ENCODE data around the gene QRICH2. TPM values are rescaled to one million over a fixed set of nuclear protein-coding genes. Genes with fewer than 3 reads are reported as not detected.

QRICH2 gene
- polyA plus RNA-seq, 2 donors: 2.1 to 5.6 TPM

DNA sequence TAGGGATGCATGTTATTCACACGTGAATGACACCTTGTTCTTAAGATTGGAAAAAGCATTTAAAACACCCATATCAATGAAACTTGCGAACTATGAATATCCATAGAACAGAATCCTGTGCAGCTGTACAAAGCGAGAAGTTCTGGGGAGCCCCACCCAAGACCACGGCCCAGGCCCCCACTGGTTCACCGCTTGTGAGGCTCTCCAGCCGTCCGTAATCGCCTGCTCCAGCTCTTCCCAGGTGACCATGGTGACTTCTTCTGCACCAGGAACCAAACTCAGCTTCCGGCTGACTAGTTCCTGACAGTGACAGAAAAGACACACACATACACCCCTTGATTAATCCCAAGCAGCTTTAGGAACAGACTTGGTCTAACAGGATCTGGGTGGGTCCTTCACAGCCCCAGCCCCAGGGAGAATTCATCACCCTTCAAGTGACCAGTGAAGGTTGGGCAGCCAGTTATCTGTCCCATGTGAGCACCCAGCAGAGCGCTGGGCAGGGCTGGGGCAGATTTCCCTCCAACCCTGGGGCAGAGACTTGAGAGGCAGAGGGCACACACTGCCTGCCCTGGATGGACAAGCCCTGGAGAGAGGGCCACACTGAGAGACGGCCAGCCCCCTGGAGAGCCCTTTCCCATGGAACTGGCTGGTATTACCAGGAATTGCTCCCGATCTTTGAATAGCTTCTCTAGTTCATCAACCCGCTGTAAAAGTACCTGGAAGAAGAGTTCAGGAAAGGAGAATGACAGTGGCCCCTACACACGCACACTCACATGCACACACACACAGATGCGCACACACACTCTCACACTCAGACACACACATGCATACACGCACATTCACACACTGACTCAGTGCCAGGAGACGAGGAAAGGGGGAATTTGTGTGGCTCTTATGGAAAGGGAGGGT, 3.6 kb downstream of the QRICH2 start:
- Histone ChIP-seq H3K36me3 (ENCODE audit: control insufficient read depth in 2 of 2, insufficient read depth in 2 of 2, low read length in 1 of 2) (peaks cover 0 to 6% of the 10 kb centered on the region in 2 donors), H3K9me3 (ENCODE audit: control insufficient read depth in 2 of 2, insufficient read depth in 1 of 2, low read depth in 1 of 2, low read length in 1 of 2) (no peaks in the 10 kb centered on the region), H3K27ac (ENCODE audit: low read depth in 2 of 2, low read length in 1 of 2) (no peak overlapping the region), H3K27me3 (ENCODE audit: control insufficient read depth in 1 of 2, insufficient read depth in 2 of 2, low read length in 2 of 2) (no peaks in the 10 kb centered on the region), H3K4me1 (ENCODE audit: control insufficient read depth in 2 of 2, insufficient read depth in 2 of 2, low read length in 1 of 2) (no peaks in the 10 kb centered on the region), H3K4me3 (ENCODE audit: low read depth in 1 of 2, low read length in 2 of 2) (no peak overlapping the region)
- 78 to 79% methylated on average over 17 of the region's 17 CpGs for WGBS, 2 donors

DNA sequence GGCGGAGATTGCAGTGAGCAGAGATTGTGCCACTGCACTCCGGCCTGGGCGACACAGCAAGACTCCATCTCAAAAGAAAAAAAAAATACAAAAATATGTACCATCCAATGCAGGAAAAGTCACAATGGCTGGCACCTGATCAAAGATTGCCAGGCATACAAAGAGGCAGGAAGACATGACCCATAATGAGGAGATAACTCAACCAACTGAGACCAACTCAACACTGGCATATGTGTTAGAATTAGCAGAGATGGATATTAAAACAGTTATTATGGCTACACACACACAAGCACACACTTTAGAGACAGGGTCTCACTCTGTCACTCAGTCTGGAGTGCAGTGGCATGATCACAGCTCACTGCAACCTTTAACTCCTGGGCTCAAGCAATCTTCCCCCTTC, 10.6 kb downstream of the QRICH2 start:
- WGBS, 2 donors: 93 to 96% methylated on average over 3 of the region's 3 CpGs
- H3K36me3 ChIP-seq (ENCODE audit: control insufficient read depth in 2 of 2, insufficient read depth in 2 of 2, low read length in 1 of 2): peaks cover 3 to 10% of the 10 kb centered on the region in 2 donors
- H3K4me1 ChIP-seq (ENCODE audit: control insufficient read depth in 2 of 2, insufficient read depth in 2 of 2, low read length in 1 of 2): no peaks in the 10 kb centered on the region

DNA sequence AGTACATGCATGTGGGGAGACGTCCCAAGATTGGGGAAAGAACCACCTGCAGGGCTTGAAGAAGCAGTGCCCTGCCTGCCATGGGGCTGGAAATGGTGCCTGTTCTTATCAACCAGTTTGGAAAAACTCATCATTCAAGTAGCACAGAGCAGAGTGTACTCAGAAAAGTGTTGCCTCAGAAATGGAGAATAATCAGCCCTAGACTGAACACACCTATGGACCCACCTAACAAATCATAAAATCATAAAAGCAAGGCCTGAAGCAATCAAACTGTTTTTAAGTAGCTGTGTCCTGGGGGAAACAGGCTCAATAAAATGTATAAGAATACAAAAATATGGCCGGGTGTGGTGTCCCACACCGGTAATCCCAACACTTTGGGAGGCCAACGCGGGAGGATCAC, 11.2 kb downstream of the QRICH2 start:
- Histone ChIP-seq H3K9me3 (ENCODE audit: control insufficient read depth in 2 of 2, insufficient read depth in 1 of 2, low read depth in 1 of 2, low read length in 1 of 2) (peaks cover 0 to 3% of the 10 kb centered on the region in 2 donors), H3K27ac (ENCODE audit: low read depth in 2 of 2, low read length in 1 of 2) (no peak overlapping the region)

More for the DNA sequence above, 10.6 kb downstream of the QRICH2 start:
- Histone ChIP-seq H3K4me3 (ENCODE audit: low read depth in 1 of 2, low read length in 2 of 2) (no peak overlapping the region), H3K27me3 (ENCODE audit: control insufficient read depth in 1 of 2, insufficient read depth in 2 of 2, low read length in 2 of 2) (no peaks in the 10 kb centered on the region), H3K27ac (ENCODE audit: low read depth in 2 of 2, low read length in 1 of 2) (no peak overlapping the region), H3K9me3 (ENCODE audit: control insufficient read depth in 2 of 2, insufficient read depth in 1 of 2, low read depth in 1 of 2, low read length in 1 of 2) (peaks cover 0 to 1% of the 10 kb centered on the region in 2 donors)

DNA sequence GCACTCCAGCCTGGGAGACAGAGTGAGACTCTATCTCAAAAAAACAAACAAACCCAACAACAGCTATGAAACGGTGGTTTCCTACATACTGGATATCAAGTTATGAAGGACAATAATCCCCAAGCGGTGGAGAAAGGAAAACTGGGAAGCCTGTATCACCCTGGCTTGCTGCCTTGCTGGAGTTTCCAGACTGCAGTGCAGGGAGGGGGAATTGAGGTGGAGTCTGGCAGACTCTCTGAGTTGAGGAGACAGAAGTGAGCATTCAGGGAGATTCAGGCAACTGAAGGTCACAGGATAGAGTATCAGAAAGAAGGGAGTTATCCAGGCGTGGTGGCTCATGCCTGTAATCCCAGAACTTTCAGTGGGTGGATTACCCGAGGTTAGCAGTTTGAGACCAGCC, 11.9 kb downstream of the QRICH2 start:
- Histone ChIP-seq H3K9me3 (ENCODE audit: control insufficient read depth in 2 of 2, insufficient read depth in 1 of 2, low read depth in 1 of 2, low read length in 1 of 2) (peaks cover 0 to 3% of the 10 kb centered on the region in 2 donors), H3K27ac (ENCODE audit: low read depth in 2 of 2, low read length in 1 of 2) (no peak overlapping the region), H3K27me3 (ENCODE audit: control insufficient read depth in 1 of 2, insufficient read depth in 2 of 2, low read length in 2 of 2) (no peaks in the 10 kb centered on the region), H3K4me3 (ENCODE audit: low read depth in 1 of 2, low read length in 2 of 2) (no peak overlapping the region), H3K36me3 (ENCODE audit: control insufficient read depth in 2 of 2, insufficient read depth in 2 of 2, low read length in 1 of 2) (peaks cover 3 to 22% of the 10 kb centered on the region in 2 donors), H3K4me1 (ENCODE audit: control insufficient read depth in 2 of 2, insufficient read depth in 2 of 2, low read length in 1 of 2) (no peaks in the 10 kb centered on the region)
- WGBS, 2 donors: 61 to 62% methylated on average over 4 of the region's 4 CpGs

More for the DNA sequence above, 11.2 kb downstream of the QRICH2 start:
- H3K4me3 ChIP-seq (ENCODE audit: low read depth in 1 of 2, low read length in 2 of 2): no peak overlapping the region
- H3K36me3 ChIP-seq (ENCODE audit: control insufficient read depth in 2 of 2, insufficient read depth in 2 of 2, low read length in 1 of 2): peaks cover 3 to 15% of the 10 kb centered on the region in 2 donors
- no peaks in the 10 kb centered on the region for H3K27me3 ChIP-seq (ENCODE audit: control insufficient read depth in 1 of 2, insufficient read depth in 2 of 2, low read length in 2 of 2)
- WGBS, 2 donors: 85 to 94% methylated on average over 5 of the region's 5 CpGs
- no peaks in the 10 kb centered on the region for H3K4me1 ChIP-seq (ENCODE audit: control insufficient read depth in 2 of 2, insufficient read depth in 2 of 2, low read length in 1 of 2)

DNA sequence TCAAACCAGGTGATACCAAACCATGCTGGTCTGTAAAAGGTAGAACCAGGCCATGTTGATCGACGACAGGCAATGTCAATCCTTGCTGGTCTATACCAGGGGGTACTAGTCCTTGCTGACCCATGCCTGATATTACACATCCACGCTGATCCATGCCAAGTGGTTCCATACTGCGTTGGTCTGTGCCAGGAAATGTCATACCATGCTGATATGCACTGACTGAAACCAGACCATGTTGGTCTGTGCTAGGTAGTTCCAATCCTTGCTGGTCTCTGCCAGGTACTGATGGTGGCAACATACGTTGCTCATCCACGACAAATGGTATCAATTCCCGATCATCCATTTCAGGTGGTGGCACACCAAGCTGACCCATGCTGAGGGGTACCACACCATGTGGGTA, 15.0 kb downstream of the QRICH2 start:
- H3K27ac ChIP-seq (ENCODE audit: low read depth in 2 of 2, low read length in 1 of 2): no peak overlapping the region

DNA sequence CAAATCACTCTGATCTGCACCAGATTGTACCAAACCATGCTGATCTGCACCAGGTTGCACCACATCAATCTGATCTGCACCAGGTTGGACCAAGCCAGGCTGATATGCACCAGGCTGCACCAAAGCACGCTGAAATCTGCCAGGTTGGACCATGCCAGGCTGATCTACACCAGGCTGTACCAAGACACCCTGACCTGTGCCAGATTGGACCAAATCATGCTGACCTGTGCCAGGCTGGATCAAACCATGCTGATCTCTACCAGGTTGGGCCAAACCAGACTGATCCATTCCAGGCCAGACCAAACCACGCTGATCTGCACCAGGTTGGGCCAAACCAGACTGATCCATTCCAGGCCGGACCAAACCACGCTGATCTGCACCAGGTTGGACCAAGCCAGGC, 15.5 kb downstream of the QRICH2 start:
- Histone ChIP-seq H3K9me3 (ENCODE audit: control insufficient read depth in 2 of 2, insufficient read depth in 1 of 2, low read depth in 1 of 2, low read length in 1 of 2) (peaks cover 0 to 3% of the 10 kb centered on the region in 2 donors), H3K4me1 (ENCODE audit: control insufficient read depth in 2 of 2, insufficient read depth in 2 of 2, low read length in 1 of 2) (no peaks in the 10 kb centered on the region), H3K4me3 (ENCODE audit: low read depth in 1 of 2, low read length in 2 of 2) (no peak overlapping the region), H3K27me3 (ENCODE audit: control insufficient read depth in 1 of 2, insufficient read depth in 2 of 2, low read length in 2 of 2) (no peaks in the 10 kb centered on the region), H3K27ac (ENCODE audit: low read depth in 2 of 2, low read length in 1 of 2) (no peak overlapping the region), H3K36me3 (ENCODE audit: control insufficient read depth in 2 of 2, insufficient read depth in 2 of 2, low read length in 1 of 2) (peaks cover 3 to 23% of the 10 kb centered on the region in 2 donors)
- WGBS, 2 donors: 90% methylated on average over 4 of the region's 4 CpGs

More for the DNA sequence above, 15.0 kb downstream of the QRICH2 start:
- H3K4me1 ChIP-seq (ENCODE audit: control insufficient read depth in 2 of 2, insufficient read depth in 2 of 2, low read length in 1 of 2): no peaks in the 10 kb centered on the region
- 85% methylated on average over 7 of the region's 7 CpGs for WGBS, 2 donors
- no peak overlapping the region for H3K4me3 ChIP-seq (ENCODE audit: low read depth in 1 of 2, low read length in 2 of 2)
- H3K36me3 ChIP-seq (ENCODE audit: control insufficient read depth in 2 of 2, insufficient read depth in 2 of 2, low read length in 1 of 2): peaks cover 3 to 23% of the 10 kb centered on the region in 2 donors
- peaks cover 0 to 3% of the 10 kb centered on the region in 2 donors for H3K9me3 ChIP-seq (ENCODE audit: control insufficient read depth in 2 of 2, insufficient read depth in 1 of 2, low read depth in 1 of 2, low read length in 1 of 2)
- H3K27me3 ChIP-seq (ENCODE audit: control insufficient read depth in 1 of 2, insufficient read depth in 2 of 2, low read length in 2 of 2): no peaks in the 10 kb centered on the region

DNA sequence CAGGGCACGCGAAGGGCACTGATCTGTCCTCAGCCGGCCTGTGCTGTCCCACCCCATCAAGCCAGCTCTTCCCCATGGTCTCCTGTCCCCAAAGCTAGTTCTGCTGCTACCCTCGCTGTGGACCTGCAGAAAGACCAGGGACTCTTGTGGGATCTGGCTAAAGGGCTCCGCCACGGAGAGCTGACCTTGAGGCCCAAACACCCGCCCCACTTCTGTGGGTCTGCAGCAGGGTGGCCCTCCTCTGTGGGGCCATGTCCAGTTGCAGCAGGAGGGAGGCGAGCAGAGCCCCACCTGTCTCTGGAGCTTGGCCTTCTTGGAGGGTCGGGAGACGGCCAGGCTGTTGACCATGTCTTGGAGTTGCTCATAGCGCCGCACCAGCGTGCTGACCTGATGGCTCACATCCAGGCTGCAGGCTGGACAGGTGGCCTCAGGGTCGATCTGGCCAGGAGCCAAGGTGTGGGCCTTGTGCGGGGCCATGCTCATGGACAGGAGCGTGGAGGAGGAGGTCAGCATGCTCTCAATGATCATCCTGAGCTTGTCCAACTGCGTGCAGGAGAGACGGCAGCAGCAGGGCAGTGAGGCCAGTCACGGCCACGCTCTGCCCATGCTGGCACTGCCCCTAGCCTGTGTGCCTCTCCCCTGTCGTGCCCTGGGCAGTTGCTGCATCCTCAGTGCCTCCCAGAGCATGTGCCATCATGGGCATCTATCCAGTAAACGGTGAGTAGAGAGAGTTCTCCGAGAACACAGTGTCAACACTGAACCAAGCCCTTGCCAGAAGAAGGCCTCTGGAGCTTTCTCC, 26.3 kb downstream of the QRICH2 start:
- Histone ChIP-seq H3K4me1 (ENCODE audit: control insufficient read depth in 2 of 2, insufficient read depth in 2 of 2, low read length in 1 of 2) (peaks cover 0 to 12% of the 10 kb centered on the region in 2 donors), H3K4me3 (ENCODE audit: low read depth in 1 of 2, low read length in 2 of 2) (no peak overlapping the region), H3K27me3 (ENCODE audit: control insufficient read depth in 1 of 2, insufficient read depth in 2 of 2, low read length in 2 of 2) (no peaks in the 10 kb centered on the region), H3K27ac (ENCODE audit: low read depth in 2 of 2, low read length in 1 of 2) (no peak overlapping the region), H3K36me3 (ENCODE audit: control insufficient read depth in 2 of 2, insufficient read depth in 2 of 2, low read length in 1 of 2) (peaks cover 0 to 4% of the 10 kb centered on the region in 2 donors), H3K9me3 (ENCODE audit: control insufficient read depth in 2 of 2, insufficient read depth in 1 of 2, low read depth in 1 of 2, low read length in 1 of 2) (no peaks in the 10 kb centered on the region)
- WGBS, 2 donors: 88 to 90% methylated on average over 23 of the region's 23 CpGs

DNA sequence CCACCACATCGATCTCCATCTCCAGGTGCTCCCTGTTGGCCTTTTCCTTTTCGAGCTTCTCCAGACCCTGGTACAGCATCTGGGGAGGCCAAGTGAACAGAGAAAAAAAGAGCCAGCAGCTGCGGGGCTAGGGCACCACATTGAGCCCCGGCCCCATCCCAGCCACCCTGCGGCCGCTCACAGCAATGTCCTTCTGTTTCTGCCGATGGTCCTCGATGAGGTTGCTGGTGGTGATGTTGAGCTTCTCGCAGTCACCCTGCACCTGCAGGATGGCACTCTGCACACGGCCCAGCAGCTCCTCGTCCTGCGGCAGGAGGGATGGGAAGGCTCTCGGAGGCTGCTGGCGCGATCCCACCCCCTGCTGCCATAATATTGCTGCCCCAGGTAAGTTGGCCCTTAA, 27.4 kb downstream of the QRICH2 start:
- Histone ChIP-seq H3K9me3 (ENCODE audit: control insufficient read depth in 2 of 2, insufficient read depth in 1 of 2, low read depth in 1 of 2, low read length in 1 of 2) (no peaks in the 10 kb centered on the region), H3K27ac (ENCODE audit: low read depth in 2 of 2, low read length in 1 of 2) (no peak overlapping the region), H3K4me1 (ENCODE audit: control insufficient read depth in 2 of 2, insufficient read depth in 2 of 2, low read length in 1 of 2) (peaks cover 3 to 15% of the 10 kb centered on the region in 2 donors), H3K27me3 (ENCODE audit: control insufficient read depth in 1 of 2, insufficient read depth in 2 of 2, low read length in 2 of 2) (no peaks in the 10 kb centered on the region), H3K4me3 (ENCODE audit: low read depth in 1 of 2, low read length in 2 of 2) (no peak overlapping the region), H3K36me3 (ENCODE audit: control insufficient read depth in 2 of 2, insufficient read depth in 2 of 2, low read length in 1 of 2) (peaks cover 0 to 4% of the 10 kb centered on the region in 2 donors)
- WGBS, 2 donors: 92 to 93% methylated on average over 15 of the region's 15 CpGs

DNA sequence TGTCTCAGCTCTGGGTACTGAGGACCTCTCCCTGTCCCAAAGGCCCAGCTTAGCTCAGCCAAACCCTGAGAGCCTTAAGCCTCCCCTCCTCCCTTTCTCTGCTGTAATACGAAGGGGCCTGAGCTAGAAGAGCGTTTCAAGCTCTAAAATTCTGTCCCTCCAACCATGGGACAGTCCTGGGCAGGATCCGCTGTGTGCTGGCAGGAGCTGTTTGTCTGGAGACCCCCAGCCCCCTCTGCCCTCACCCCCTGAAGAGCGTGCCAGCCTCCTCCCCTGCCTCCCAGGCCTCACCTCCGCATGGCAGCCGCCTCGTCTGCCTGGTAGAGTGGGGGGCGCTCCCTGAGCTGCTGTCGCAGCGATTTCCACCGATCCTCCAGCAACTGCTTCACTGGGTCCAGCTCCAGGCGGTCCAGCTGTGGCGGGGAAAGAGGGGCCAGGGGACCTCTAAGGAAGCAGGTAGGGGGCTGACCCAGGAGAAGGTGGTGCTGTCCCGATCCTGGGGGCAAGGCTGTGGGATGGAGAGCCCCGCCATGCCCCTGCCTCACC, 28.3 kb downstream of the QRICH2 start:
- Histone ChIP-seq H3K4me3 (ENCODE audit: low read depth in 1 of 2, low read length in 2 of 2) (no peak overlapping the region), H3K27ac (ENCODE audit: low read depth in 2 of 2, low read length in 1 of 2) (no peak overlapping the region), H3K36me3 (ENCODE audit: control insufficient read depth in 2 of 2, insufficient read depth in 2 of 2, low read length in 1 of 2) (peaks cover 0 to 4% of the 10 kb centered on the region in 2 donors), H3K4me1 (ENCODE audit: control insufficient read depth in 2 of 2, insufficient read depth in 2 of 2, low read length in 1 of 2) (peaks cover 3 to 17% of the 10 kb centered on the region in 2 donors), H3K27me3 (ENCODE audit: control insufficient read depth in 1 of 2, insufficient read depth in 2 of 2, low read length in 2 of 2) (no peaks in the 10 kb centered on the region), H3K9me3 (ENCODE audit: control insufficient read depth in 2 of 2, insufficient read depth in 1 of 2, low read depth in 1 of 2, low read length in 1 of 2) (no peaks in the 10 kb centered on the region)
- 86 to 87% methylated on average over 15 of the region's 15 CpGs for WGBS, 2 donors
